Measurements from ENCODE around the gene ICA1L. TPM values are rescaled to one million over a fixed set of nuclear protein-coding genes. Genes with fewer than 3 reads are reported as not detected.

The ICA1L gene
- total and polyA plus RNA-seq, 2 of the 4 experiments (the other 2 are of a cell fraction) = 1.7 to 1.8 TPM

DNA sequence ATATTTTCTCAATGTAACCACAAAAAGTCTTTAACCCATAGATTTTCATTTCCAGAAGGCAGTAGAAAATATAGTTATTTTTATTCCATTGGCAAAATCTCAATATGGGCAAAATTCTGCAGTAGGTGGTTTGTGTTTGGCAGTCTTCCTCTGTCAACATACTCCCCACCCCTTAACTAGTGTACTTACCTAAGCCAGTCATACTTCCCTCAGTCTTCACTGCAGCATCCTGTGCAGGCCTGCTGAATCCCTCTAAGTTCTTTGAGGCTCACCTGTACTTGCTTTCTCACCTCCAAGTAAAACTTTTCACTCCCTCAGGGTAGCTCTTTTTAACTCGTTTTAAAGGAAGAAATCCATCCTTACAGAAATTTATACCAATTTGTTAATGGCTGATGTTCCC, 47.3 kb upstream of the ICA1L start:
- no peak overlapping the region for H3K18ac ChIP-seq (ENCODE audit: low read depth, low read length)
- no peaks in the 10 kb centered on the region for H3K27me3 ChIP-seq (ENCODE audit: control insufficient read depth, insufficient read depth, low read length)
- no peaks in the 10 kb centered on the region for H3K9me3 ChIP-seq (ENCODE audit: control insufficient read depth, insufficient read depth, low read length)
- H3K4me1 ChIP-seq (ENCODE audit: control insufficient read depth, insufficient read depth, low read length) = no peaks in the 10 kb centered on the region
- no peak overlapping the region for H3K4ac ChIP-seq (ENCODE audit: low read depth, low read length)
- H3K79me1 ChIP-seq (ENCODE audit: low read depth in 1 of 2, low read length in 2 of 2) = no peaks in the 10 kb centered on the region
- H3K23ac ChIP-seq (ENCODE audit: low read depth, low read length) = no peak overlapping the region
- H3K4me2 ChIP-seq (ENCODE audit: low read depth, low read length) = no peak overlapping the region
- CTCF ChIA-PET = no interaction called here
- no peak overlapping the region for H4K8ac ChIP-seq (ENCODE audit: low read depth in 2 of 2, low read length in 2 of 2)
- POLR2A ChIA-PET (ENCODE audit: unreplicated experiment) = no interaction called here
- no peak overlapping the region for H2AK9ac ChIP-seq (replicated peaks; ENCODE audit: low read depth, low read length, poor library complexity)
- H3K14ac ChIP-seq (replicated peaks; ENCODE audit: low read depth, low read length) = no peak overlapping the region
- BruUV-seq (replicated peaks) = no TSS peak
- no peak for DNase-seq
- no peak overlapping the region for H2BK120ac ChIP-seq (ENCODE audit: low read depth, low read length)
- H4K5ac ChIP-seq (ENCODE audit: low read depth, low read length) = no peak overlapping the region
- H4K91ac ChIP-seq (ENCODE audit: insufficient read depth, low read depth, low read length) = no peak overlapping the region
- intact Hi-C loops (cut with micrococcal nuclease) = loop anchor here (5.0 kb wide), 1 partner anchor 98 kb away; no protein-coding TSS in a partner anchor
- TF ChIP-seq NFE2L2 (IDR thresholded peaks at IDR 0.05; ENCODE audit: low read depth, low read length) (no peak), POLR2A (IDR thresholded peaks at IDR 0.05; ENCODE audit: low read depth, low read length) (no peak), SMC3 (IDR thresholded peaks at IDR 0.05; ENCODE audit: low read depth, low read length) (no peak), RAD21 (IDR thresholded peaks at IDR 0.05; ENCODE audit: low read length) (no peak), CEBPB (IDR thresholded peaks at IDR 0.05; ENCODE audit: low read depth, low read length) (no peak), FOS (IDR thresholded peaks at IDR 0.05; ENCODE audit: low read depth, low read length) (no peak), MAZ (IDR thresholded peaks at IDR 0.05; ENCODE audit: borderline replicate concordance, low read depth, low read length) (no peak), MXI1 (IDR thresholded peaks at IDR 0.05; ENCODE audit: borderline replicate concordance, low read depth, low read length) (no peak), RCOR1 (IDR thresholded peaks at IDR 0.05; ENCODE audit: insufficient replicate concordance, low read length) (no peak), MAFK (IDR thresholded peaks at IDR 0.05; ENCODE audit: low read depth, low read length) (no peak), RFX5 (IDR thresholded peaks at IDR 0.05; ENCODE audit: low read depth, low read length) (no peak), BHLHE40 (IDR thresholded peaks at IDR 0.05; ENCODE audit: low read depth, low read length) (no peak), CHD1 (IDR thresholded peaks at IDR 0.05; ENCODE audit: low read depth, low read length) (no peak)
- TF ChIP-seq, protein P1, sequence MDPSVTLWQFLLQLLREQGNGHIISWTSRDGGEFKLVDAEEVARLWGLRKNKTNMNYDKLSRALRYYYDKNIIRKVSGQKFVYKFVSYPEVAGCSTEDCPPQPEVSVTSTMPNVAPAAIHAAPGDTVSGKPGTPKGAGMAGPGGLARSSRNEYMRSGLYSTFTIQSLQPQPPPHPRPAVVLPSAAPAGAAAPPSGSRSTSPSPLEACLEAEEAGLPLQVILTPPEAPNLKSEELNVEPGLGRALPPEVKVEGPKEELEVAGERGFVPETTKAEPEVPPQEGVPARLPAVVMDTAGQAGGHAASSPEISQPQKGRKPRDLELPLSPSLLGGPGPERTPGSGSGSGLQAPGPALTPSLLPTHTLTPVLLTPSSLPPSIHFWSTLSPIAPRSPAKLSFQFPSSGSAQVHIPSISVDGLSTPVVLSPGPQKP (IDR thresholded peaks at IDR 0.05; ENCODE audit: borderline replicate concordance, low read depth, low read length) = no peak
- TF ChIP-seq, protein P2, sequence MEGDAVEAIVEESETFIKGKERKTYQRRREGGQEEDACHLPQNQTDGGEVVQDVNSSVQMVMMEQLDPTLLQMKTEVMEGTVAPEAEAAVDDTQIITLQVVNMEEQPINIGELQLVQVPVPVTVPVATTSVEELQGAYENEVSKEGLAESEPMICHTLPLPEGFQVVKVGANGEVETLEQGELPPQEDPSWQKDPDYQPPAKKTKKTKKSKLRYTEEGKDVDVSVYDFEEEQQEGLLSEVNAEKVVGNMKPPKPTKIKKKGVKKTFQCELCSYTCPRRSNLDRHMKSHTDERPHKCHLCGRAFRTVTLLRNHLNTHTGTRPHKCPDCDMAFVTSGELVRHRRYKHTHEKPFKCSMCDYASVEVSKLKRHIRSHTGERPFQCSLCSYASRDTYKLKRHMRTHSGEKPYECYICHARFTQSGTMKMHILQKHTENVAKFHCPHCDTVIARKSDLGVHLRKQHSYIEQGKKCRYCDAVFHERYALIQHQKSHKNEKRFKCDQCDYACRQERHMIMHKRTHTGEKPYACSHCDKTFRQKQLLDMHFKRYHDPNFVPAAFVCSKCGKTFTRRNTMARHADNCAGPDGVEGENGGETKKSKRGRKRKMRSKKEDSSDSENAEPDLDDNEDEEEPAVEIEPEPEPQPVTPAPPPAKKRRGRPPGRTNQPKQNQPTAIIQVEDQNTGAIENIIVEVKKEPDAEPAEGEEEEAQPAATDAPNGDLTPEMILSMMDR (conservative IDR thresholded peaks at IDR 0.05; ENCODE audit: low read depth, low read length) = no peak
- TF ChIP-seq, protein P3, sequence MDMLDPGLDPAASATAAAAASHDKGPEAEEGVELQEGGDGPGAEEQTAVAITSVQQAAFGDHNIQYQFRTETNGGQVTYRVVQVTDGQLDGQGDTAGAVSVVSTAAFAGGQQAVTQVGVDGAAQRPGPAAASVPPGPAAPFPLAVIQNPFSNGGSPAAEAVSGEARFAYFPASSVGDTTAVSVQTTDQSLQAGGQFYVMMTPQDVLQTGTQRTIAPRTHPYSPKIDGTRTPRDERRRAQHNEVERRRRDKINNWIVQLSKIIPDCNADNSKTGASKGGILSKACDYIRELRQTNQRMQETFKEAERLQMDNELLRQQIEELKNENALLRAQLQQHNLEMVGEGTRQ (IDR thresholded peaks at IDR 0.05; ENCODE audit: low read depth, low read length) = no peak
- in situ Hi-C loops (cut with MboI; ENCODE audit: low sequenced_read_pairs) = no loop called here
- H2AK5ac ChIP-seq (ENCODE audit: low read depth, low read length) = no peak overlapping the region
- dilution Hi-C loops (cut with HindIII; ENCODE audit: low sequenced_read_pairs, unreplicated experiment) = no loop called here
- no peak overlapping the region for H2BK5ac ChIP-seq (ENCODE audit: low read depth, low read length, poor library complexity, severe bottlenecking)
- no CpG with 5 or more reads among the region's 1 CpG for WGBS, 2 experiments (ENCODE audit: extremely low coverage in 2 of 2, insufficient read length in 1 of 2)
- no peak overlapping the region for H2BK15ac ChIP-seq (ENCODE audit: low read depth, low read length)
- no peak overlapping the region for H3K9ac ChIP-seq (ENCODE audit: low read depth, low read length)
- H3K27ac ChIP-seq (ENCODE audit: insufficient read depth, low read length) = no peak overlapping the region
- no peak overlapping the region for H3K4me3 ChIP-seq (ENCODE audit: insufficient read depth, low read depth, low read length)
- H3K9me1 ChIP-seq (ENCODE audit: insufficient read depth, low read length) = no peaks in the 10 kb centered on the region
- no peak overlapping the region for H2AFZ ChIP-seq (replicated peaks; ENCODE audit: low read length, poor library complexity)
- H3K56ac ChIP-seq (ENCODE audit: extremely low read depth, insufficient read depth, low read length) = no peak overlapping the region
- 0 out of 2 replicates have a peak, but pooled peaks cover 3% of the 10 kb centered on the region for H3K36me3 ChIP-seq (ENCODE audit: control insufficient read depth, insufficient read depth, low read length)
- no peak for ATAC-seq (ENCODE audit: low read depth)
- H4K20me1 ChIP-seq (ENCODE audit: insufficient read depth, low read length) = no peaks in the 10 kb centered on the region
- no peak overlapping the region for H2BK20ac ChIP-seq (ENCODE audit: low read depth, low read length)

Measured in IMR-90 (cell line).